B cell (primary cell): ENCODE measurements around the gene THSD4. TPM values are rescaled to one million over a fixed set of nuclear protein-coding genes. Genes with fewer than 3 reads are reported as not detected.

ENCODE experiments used
- ATAC-seq: fragments of 200-7000 bp; cut with Tn5 transposase; one replicate; pipeline ENCODE4 v1.10.0; 2021; ENCODE audit warnings: low read depth, mild to moderate bottlenecking, moderate number of reproducible peaks, moderate library complexity
- CTCF ChIA-PET: fragments of 350-600 bp; sonication (Branson Sonifier 250); formaldehyde crosslinking; loops from one replicate; lab custom pipeline; 2021; ENCODE audit warnings: antibody characterized with exemption, inconsistent platforms; lab: Charles Lee
- POLR2A ChIA-PET: fragments of 350-600 bp; sonication (Branson Sonifier 250); formaldehyde crosslinking; loops from one replicate; lab custom pipeline; 2021; ENCODE audit warnings: antibody characterized with exemption; lab: Charles Lee
- DNase-seq: peaks from one replicate; pipeline ENCODE4 v3.0.0; 2013
- H2AFZ ChIP-seq: 2 replicates; pipeline ENCODE4 v1.6.1; 2012; ENCODE audit warnings: mild to moderate bottlenecking, low read depth, low read length; ENCODE audit not compliant: insufficient read depth, poor library complexity, severe bottlenecking
- H3K27ac ChIP-seq, 2 donors: 1 replicate in 1 of 2; 2 replicates in 1 of 2; pipeline ENCODE4 v1.5.1; 2012 to 2013; ENCODE audit warnings: low read length in 2 of 2, mild to moderate bottlenecking in 2 of 2, moderate library complexity in 1 of 2
- H3K27me3 ChIP-seq, 4 experiments: fragments of 200-600 bp in 1 of 4; sonication (generic) in 1 of 4; replicated peaks in 1 of 4; 1 replicate in 2 of 4; 2 replicates in 2 of 4; pipeline versions ENCODE4 v1.6.1 to v1.7.0; 2013 to 2016; ENCODE audit warnings: low read length in 3 of 4, mild to moderate bottlenecking in 2 of 4, mixed read lengths in 1 of 4, moderate library complexity in 1 of 4; ENCODE audit not compliant: insufficient read depth in 4 of 4, control insufficient read depth in 3 of 4; ENCODE audit errors: control extremely low read depth in 1 of 4
- H3K36me3 ChIP-seq, 2 experiments: replicated peaks in 1 of 2; 1 replicate in 1 of 2; 2 replicates in 1 of 2; pipeline versions ENCODE4 v1.6.1 to v1.7.1; 2013; ENCODE audit warnings: low read length in 1 of 2; ENCODE audit not compliant: insufficient read depth in 2 of 2, control insufficient read depth in 1 of 2; ENCODE audit errors: control extremely low read depth in 1 of 2, extremely low read depth in 1 of 2
- H3K4me1 ChIP-seq, 2 donors: fragments of 200-600 bp in 1 of 2; sonication (generic) in 1 of 2; 1 replicate in 1 of 2; 2 replicates in 1 of 2; pipeline versions ENCODE4 v1.5.1 to v1.6.1; 2013 to 2017; ENCODE audit warnings: low read length in 2 of 2; ENCODE audit not compliant: control insufficient read depth in 2 of 2, insufficient read depth in 2 of 2
- H3K4me2 ChIP-seq: replicated peaks from 2 replicates; pipeline ENCODE3; 2012; ENCODE audit warnings: mild to moderate bottlenecking, low read depth, low read length; ENCODE audit not compliant: poor library complexity, severe bottlenecking
- H3K4me3 ChIP-seq, 5 experiments: fragments of 200-600 bp in 1 of 5; sonication (generic) in 1 of 5; 1 replicate in 3 of 5; 2 replicates in 2 of 5; pipeline versions ENCODE4 v1.5.1 to v1.7.0; 2011 to 2016; ENCODE audit warnings: low read length in 4 of 5, mild to moderate bottlenecking in 4 of 5, low read depth in 2 of 5, control low read depth in 1 of 5, moderate library complexity in 1 of 5; ENCODE audit not compliant: insufficient read depth in 1 of 5; ENCODE audit errors: control extremely low read depth in 1 of 5, extremely low read depth in 1 of 5
- H3K79me2 ChIP-seq: fragments of 200-600 bp; sonication (generic); one replicate; pipeline ENCODE4 v1.6.0; 2016; ENCODE audit warnings: low read length; ENCODE audit not compliant: control insufficient read depth, insufficient read depth
- H3K9ac ChIP-seq: fragments of 200-600 bp; sonication (generic); 2 replicates; pipeline ENCODE4 v1.6.1; 2017; ENCODE audit warnings: mild to moderate bottlenecking, low read length, moderate library complexity
- H3K9me3 ChIP-seq, 3 donors: one replicate each; pipeline versions ENCODE4 v1.6.1 to v1.7.1; 2013; ENCODE audit warnings: low read length in 2 of 3; ENCODE audit not compliant: control insufficient read depth in 2 of 3, insufficient read depth in 1 of 3; ENCODE audit errors: control extremely low read depth in 1 of 3
- H4K20me1 ChIP-seq: 2 replicates; pipeline ENCODE4 v1.6.0; 2012; ENCODE audit warnings: mild to moderate bottlenecking, low read length; ENCODE audit not compliant: insufficient read depth, control insufficient read depth, poor library complexity, severe bottlenecking
- H3K27ac Mint-ChIP-seq: one replicate; pipeline ENCODE4 v1.8.0; 2021; ENCODE audit warnings: mixed read lengths
- H3K27me3 Mint-ChIP-seq: one replicate; pipeline ENCODE4 v1.8.0; 2021; ENCODE audit warnings: mixed read lengths
- H3K4me1 Mint-ChIP-seq: one replicate; pipeline ENCODE4 v1.8.0; 2021; ENCODE audit warnings: mixed read lengths
- H3K4me3 Mint-ChIP-seq: one replicate; pipeline ENCODE4 v1.8.0; 2021; ENCODE audit warnings: mixed read lengths
- H3K9me3 Mint-ChIP-seq: one replicate; pipeline ENCODE4 v1.8.0; 2022; ENCODE audit warnings: mixed read lengths; ENCODE audit not compliant: insufficient read depth
- CTCF ChIP-seq: fragments of 200-600 bp; IDR thresholded peaks from one replicate; pipeline ENCODE4 v1.8.0; 2022; ENCODE audit warnings: antibody characterized with exemption, mild to moderate bottlenecking
- EZH2 ChIP-seq: IDR thresholded peaks from 2 replicates; pipeline ENCODE4 v1.6.1; 2012; ENCODE audit warnings: borderline replicate concordance, low read depth, mild to moderate bottlenecking, moderate library complexity, low read length; ENCODE audit not compliant: insufficient read depth, poor library complexity, severe bottlenecking
- WGBS: methylation state at CpG from one replicate; pipeline ENCODE4 v1.1.5; 2013; ENCODE audit warnings: missing lambda C conversion rate; ENCODE audit not compliant: insufficient coverage; 5-methylcytosine and 5-hydroxymethylcytosine counted together
- intact Hi-C: fragments of 100-400 bp; cut with micrococcal nuclease; formaldehyde crosslinking; loops from one replicate; pipeline ENCODE4 v1.10.0; 2022
- polyA plus RNA-seq: library from polyadenylated mRNA; depleted of rRNA; stranded (reverse); fragments of >200 nt; gene quantifications from 2 replicates; pipeline ENCODE4 v1.2.3, GENCODE V29; 2012
- total RNA-seq, 2 donors: library from RNA; stranded (reverse); fragments of 120-200 nt in 1 of 2; gene quantifications; 1 replicate in 1 of 2; 2 replicates in 1 of 2; pipeline versions ENCODE4 v1.2.3 to v1.2.4, GENCODE V29; 2013 to 2022

The THSD4 gene
- total and polyA plus RNA-seq, 2 donors (not counting 1 experiment from before 2014, with no cell fraction given), result not detected

GRCh38 chr15:71654042-71654719 lies 538.9 kb downstream of the THSD4 start:
- peaks cover 3% of the 10 kb centered on the region for H3K27me3 Mint-ChIP-seq
- no peak overlapping the region for H3K4me3 ChIP-seq
- CTCF ChIA-PET, result no interaction called here
- intact Hi-C loops, result no loop called here
- no peak overlapping the region for H3K4me3 Mint-ChIP-seq
- H3K4me2 ChIP-seq, result no peak overlapping the region
- no peak overlapping the region for H3K27ac ChIP-seq
- no peak overlapping the region for H3K9ac ChIP-seq
- no peak for ATAC-seq
- WGBS, result 100% methylated on average over 1 of the region's 8 CpGs
- no peak for DNase-seq
- no peaks in the 10 kb centered on the region for H3K79me2 ChIP-seq
- H3K4me1 Mint-ChIP-seq, result no peaks in the 10 kb centered on the region
- H3K4me1 ChIP-seq, result no peaks in the 10 kb centered on the region
- H3K36me3 ChIP-seq, result no peaks in the 10 kb centered on the region
- no peak overlapping the region for H3K27ac Mint-ChIP-seq
- H3K9me3 ChIP-seq, result no peaks in the 10 kb centered on the region
- TF ChIP-seq CTCF (no peak), EZH2 (no peak)
- H4K20me1 ChIP-seq, result no peaks in the 10 kb centered on the region
- H3K9me3 Mint-ChIP-seq, result no peaks in the 10 kb centered on the region
- POLR2A ChIA-PET, result no interaction called here
- H3K27me3 ChIP-seq, result peaks cover 0 to 3% (median 0%) of the 10 kb centered on the region in 4 experiments
- H2AFZ ChIP-seq, result no peak overlapping the region

GRCh38 chr15:71654720-71655174 lies 539.5 kb downstream of the THSD4 start:
- 96% methylated on average over 3 of the region's 3 CpGs for WGBS
- ChIA-PET POLR2A (no interaction called here), CTCF (no interaction called here)
- no peak overlapping the region for H2AFZ ChIP-seq
- Mint-ChIP-seq H3K27me3 (peaks cover 3% of the 10 kb centered on the region), H3K4me3 (no peak overlapping the region), H3K4me1 (no peaks in the 10 kb centered on the region), H3K27ac (no peak overlapping the region), H3K9me3 (no peaks in the 10 kb centered on the region)
- H4K20me1 ChIP-seq, result no peaks in the 10 kb centered on the region
- no peak for DNase-seq
- no peak for ATAC-seq
- intact Hi-C loops, result no loop called here
- no peak overlapping the region for H3K4me2 ChIP-seq
- peaks cover 0 to 3% (median 0%) of the 10 kb centered on the region in 4 experiments for H3K27me3 ChIP-seq
- no peaks in the 10 kb centered on the region for H3K36me3 ChIP-seq
- no peaks in the 10 kb centered on the region for H3K4me1 ChIP-seq
- H3K9ac ChIP-seq, result no peak overlapping the region
- H3K27ac ChIP-seq, result no peak overlapping the region
- TF ChIP-seq EZH2, result no peak
- TF ChIP-seq CTCF, result no peak
- no peak overlapping the region for H3K4me3 ChIP-seq
- H3K79me2 ChIP-seq, result no peaks in the 10 kb centered on the region
- H3K9me3 ChIP-seq, result no peaks in the 10 kb centered on the region
